GM12872 (cell line): ENCODE measurements around the gene S100A6.

Experiments used
- TF ChIP-seq, protein P1 (sequence below): IDR thresholded peaks from 3 replicates; pipeline ENCODE4 v1.5.1; 2011; ENCODE audit warnings: low read depth, mild to moderate bottlenecking, low read length, moderate library complexity; ENCODE audit not compliant: insufficient read depth

The S100A6 gene

DNA sequence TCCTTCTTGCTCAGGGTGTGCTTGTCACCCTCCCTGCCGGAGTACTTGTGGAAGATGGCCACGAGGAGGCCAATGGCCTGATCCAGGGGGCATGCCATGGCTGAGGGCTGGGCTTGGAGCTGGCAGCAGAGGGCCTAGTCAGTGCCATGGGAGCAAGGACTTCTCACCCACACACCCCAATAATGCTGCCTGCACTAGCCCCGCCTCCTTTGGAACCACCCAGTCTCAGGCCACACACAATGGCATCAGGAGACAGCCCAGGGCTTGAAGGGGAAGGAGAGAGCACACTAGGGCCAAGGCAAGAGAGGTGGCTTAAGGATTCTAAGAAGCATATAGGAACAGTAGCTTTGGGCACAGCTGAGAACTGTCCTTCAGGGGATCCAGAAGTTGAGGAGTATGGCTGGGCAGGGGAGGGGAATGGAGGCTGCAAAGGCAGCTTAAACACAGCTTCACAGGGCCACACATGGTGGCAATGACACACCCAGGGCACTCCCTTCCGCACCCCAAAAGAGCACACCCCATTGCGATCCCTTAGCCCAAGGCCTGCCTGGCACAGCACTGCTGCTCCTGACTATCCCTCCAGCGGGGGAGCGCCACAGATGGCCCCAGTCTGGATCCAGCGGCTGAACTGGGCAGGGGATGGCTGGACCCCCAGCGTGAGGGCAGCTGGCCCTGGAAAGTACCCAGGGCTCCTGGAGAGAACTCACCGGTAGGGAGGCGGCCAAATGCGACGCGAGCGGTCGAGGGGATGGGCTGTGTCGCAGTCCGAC, at the start of gene S100A6:
S100A6 (minus strand) TSS at position 750 of the 770 bp plus-strand sequence; CDS start at position 98, 652 bp downstream.
- TF ChIP-seq, protein P1, sequence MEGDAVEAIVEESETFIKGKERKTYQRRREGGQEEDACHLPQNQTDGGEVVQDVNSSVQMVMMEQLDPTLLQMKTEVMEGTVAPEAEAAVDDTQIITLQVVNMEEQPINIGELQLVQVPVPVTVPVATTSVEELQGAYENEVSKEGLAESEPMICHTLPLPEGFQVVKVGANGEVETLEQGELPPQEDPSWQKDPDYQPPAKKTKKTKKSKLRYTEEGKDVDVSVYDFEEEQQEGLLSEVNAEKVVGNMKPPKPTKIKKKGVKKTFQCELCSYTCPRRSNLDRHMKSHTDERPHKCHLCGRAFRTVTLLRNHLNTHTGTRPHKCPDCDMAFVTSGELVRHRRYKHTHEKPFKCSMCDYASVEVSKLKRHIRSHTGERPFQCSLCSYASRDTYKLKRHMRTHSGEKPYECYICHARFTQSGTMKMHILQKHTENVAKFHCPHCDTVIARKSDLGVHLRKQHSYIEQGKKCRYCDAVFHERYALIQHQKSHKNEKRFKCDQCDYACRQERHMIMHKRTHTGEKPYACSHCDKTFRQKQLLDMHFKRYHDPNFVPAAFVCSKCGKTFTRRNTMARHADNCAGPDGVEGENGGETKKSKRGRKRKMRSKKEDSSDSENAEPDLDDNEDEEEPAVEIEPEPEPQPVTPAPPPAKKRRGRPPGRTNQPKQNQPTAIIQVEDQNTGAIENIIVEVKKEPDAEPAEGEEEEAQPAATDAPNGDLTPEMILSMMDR, result no peak

DNA sequence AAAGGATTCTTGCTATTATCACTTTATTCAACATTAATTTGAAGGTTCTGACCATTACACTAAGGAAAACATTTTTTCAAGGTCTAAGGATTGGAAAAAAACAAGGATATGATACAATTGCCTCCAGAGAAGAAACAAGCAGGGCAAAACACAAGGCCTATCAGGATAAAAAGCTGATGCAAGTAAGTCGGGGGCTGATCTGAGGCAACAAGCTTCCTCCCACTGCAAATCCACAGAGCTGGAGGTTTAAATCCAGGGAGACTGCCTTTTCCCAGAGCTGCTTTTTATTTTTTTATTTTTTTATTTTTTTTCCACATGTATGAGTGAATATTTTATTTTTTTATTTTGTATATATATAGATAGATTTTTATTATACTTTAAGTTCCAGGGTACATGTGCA, 49.2 kb upstream of the S100A6 start:
- TF ChIP-seq, protein P1, result no peak

DNA sequence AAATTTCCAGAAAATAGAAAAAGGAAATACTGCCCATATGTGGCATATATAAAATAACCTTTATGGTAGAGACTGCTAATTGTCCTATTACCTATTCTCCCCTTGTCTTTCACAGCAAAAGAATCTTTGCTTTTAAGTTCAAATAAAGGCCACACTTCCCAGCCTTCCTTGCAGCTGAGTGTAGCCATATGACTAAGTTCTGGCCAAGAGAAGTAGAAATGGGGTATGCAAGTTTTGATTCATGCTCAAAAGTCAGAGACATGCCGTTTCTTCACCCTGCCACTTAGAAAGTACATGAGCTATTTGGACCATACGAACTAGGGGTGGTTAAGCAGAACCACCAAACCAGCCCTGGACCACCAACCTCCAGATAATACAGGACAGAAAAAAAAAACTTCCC, 48.2 kb upstream of the S100A6 start:
- TF ChIP-seq, protein P1, result no peak

DNA sequence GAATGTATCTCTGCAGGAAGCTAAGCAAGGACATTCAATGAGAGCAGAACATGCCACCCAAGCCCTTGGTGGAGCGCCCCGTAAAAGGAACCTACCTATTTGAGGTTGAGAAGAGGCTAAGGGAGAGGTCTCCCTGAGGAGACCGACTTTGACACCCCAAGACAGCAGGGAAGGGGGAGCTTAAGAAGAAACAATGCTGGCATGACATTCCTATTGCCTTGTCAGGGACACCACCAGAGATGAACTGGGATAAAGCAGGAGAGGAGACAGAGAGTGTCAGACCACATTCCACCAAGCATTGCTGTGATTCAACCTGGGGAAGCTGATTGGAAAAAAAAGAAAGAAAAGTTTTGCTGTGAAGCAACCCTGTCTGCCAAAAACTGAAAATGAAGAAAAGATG, 43.1 kb upstream of the S100A6 start:
- TF ChIP-seq, protein P1, result no peak

DNA sequence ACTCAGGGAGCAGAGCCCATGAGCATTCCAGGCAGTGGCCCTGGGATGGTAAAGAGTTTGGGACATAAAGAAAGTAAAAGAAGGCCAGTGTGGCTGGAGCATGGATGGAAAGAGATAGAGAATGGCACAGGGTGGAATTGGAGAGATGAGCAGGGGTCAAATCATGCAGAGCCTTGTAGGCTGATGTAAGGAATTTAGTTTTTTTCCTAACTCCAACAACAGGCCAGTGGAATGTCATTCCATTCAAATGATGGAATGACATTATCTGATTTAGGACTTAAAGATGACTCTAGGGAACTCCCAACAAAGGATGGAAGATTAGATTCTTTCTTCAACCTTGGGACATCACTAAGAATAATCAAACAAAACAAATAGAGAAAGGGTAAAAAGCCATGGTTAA, 42.7 kb upstream of the S100A6 start:
- TF ChIP-seq, protein P1, result no peak

DNA sequence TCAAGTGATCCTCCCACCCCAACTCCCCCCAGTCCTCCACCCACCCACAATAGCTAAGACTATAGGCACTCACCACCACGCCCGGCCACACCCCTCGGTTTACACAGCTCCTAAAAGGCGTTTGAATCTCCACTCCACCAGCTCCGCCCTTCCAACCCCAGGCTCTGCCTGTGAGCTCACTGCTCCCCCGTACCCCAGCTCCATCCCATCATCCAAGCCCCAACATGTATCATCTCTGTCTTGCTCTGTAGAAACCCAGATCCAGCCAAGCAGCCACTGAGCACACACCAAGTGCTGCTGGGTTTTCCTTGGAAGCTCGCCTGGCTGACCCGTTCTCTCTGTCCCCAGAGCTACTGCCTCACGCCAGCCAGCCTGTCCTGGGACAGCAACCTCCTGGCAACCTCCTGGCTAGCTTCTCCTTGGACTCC, 41.8 kb upstream of the S100A6 start:
- TF ChIP-seq, protein P1, result no peak

DNA sequence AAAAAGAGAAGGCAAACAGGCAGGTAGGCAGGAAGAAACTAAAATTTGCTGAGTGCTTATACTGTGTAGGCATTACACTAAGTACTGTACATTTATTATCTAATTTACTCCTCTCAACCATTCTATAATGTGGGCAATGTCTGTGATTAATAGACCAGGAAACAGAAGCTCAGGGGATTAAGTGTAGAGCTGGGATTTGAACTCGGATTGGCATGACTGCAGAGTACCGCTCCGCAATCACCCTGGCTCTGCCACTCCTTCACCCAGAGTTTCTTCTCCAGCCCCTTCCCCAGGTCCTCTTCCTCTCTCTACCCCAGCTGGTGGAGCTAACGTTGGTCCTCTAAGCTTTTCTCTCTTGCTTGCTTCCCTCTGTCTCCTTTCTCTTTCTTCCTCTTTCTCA, 41.3 kb upstream of the S100A6 start:
- TF ChIP-seq, protein P1, result no peak
